Osteocyte (in vitro differentiated cells): ENCODE results near the gene AP4B1. TPM values are rescaled to one million over a fixed set of nuclear protein-coding genes. Genes with fewer than 3 reads are reported as not detected.
A peak's percentile ranks its signal among the peaks of the same experiment; 100 is the strongest.

Source experiments
- DNase-seq: peaks from one replicate; pipeline ENCODE4 v3.0.0; 2021; ENCODE audit warnings: mixed read lengths; ENCODE audit not compliant: unreplicated experiment; ENCODE audit errors: extremely low spot score
- H3K27ac Mint-ChIP-seq: one replicate; pipeline ENCODE4 v1.8.0; 2021; ENCODE audit warnings: mild to moderate bottlenecking, mixed read lengths; ENCODE audit not compliant: unreplicated experiment
- H3K27me3 Mint-ChIP-seq: one replicate; pipeline ENCODE4 v1.8.0; 2021; ENCODE audit warnings: mixed read lengths; ENCODE audit not compliant: unreplicated experiment
- H3K36me3 Mint-ChIP-seq: one replicate; pipeline ENCODE4 v1.8.0; 2021; ENCODE audit warnings: mixed read lengths; ENCODE audit not compliant: unreplicated experiment
- H3K4me1 Mint-ChIP-seq: one replicate; pipeline ENCODE4 v1.8.0; 2021; ENCODE audit warnings: mixed read lengths; ENCODE audit not compliant: unreplicated experiment
- H3K4me3 Mint-ChIP-seq: one replicate; pipeline ENCODE4 v1.8.0; 2021; ENCODE audit warnings: mild to moderate bottlenecking, moderate library complexity, mixed read lengths; ENCODE audit not compliant: unreplicated experiment
- H3K9me3 Mint-ChIP-seq: one replicate; pipeline ENCODE4 v1.8.0; 2021; ENCODE audit warnings: mixed read lengths; ENCODE audit not compliant: unreplicated experiment
- CTCF ChIP-seq: fragments of 200-600 bp; sonication (generic); IDR thresholded peaks from 2 replicates; pipeline ENCODE4 v1.5.0; 2021; ENCODE audit warnings: antibody characterized with exemption, mild to moderate bottlenecking, moderate library complexity
- total RNA-seq: library from RNA; stranded (reverse); gene quantifications from 2 replicates; pipeline ENCODE4 v1.2.1, GENCODE V29; 2021

AP4B1 gene
- total RNA-seq, 1 donor from 2014 or later, result 19.7 TPM

- Mint-ChIP-seq H3K4me3 (no peak overlapping the region), H3K4me1 (no peaks in the 10 kb centered on the region), H3K27ac (no peak overlapping the region), H3K27me3 (no peaks in the 10 kb centered on the region), H3K9me3 (no peaks in the 10 kb centered on the region), H3K36me3 (no peaks in the 10 kb centered on the region)
- no peak for TF ChIP-seq CTCF
- no peak for DNase-seq
These were observed 36.1 kb downstream of the AP4B1 start for GRCh38 chr1:113868387-113869083.

GRCh38 chr1:113861641-113862040 lies 43.0 kb downstream of the AP4B1 start:
- Mint-ChIP-seq H3K9me3 (no peaks in the 10 kb centered on the region), H3K4me3 (no peak overlapping the region), H3K4me1 (peaks cover 25% of the 10 kb centered on the region), H3K36me3 (no peaks in the 10 kb centered on the region), H3K27me3 (no peaks in the 10 kb centered on the region), H3K27ac (peak overlapping the region; percentile 63)
- TF ChIP-seq CTCF, result no peak
- DNase-seq, result no peak

- Mint-ChIP-seq H3K4me1 (peaks cover 32% of the 10 kb centered on the region), H3K36me3 (no peaks in the 10 kb centered on the region), H3K9me3 (no peaks in the 10 kb centered on the region), H3K4me3 (peak overlapping the region; percentile 0), H3K27me3 (no peaks in the 10 kb centered on the region), H3K27ac (peak overlapping the region; percentile 63)
- DNase-seq, result no peak
- TF ChIP-seq CTCF, result no peak
These were observed 43.7 kb downstream of the AP4B1 start for GRCh38 chr1:113860891-113861290.

- Mint-ChIP-seq H3K4me3 (no peak overlapping the region), H3K27me3 (no peaks in the 10 kb centered on the region), H3K27ac (no peak overlapping the region)
These were observed 45.0 kb downstream of the AP4B1 start for GRCh38 chr1:113859478-113860175.

More at GRCh38 chr1:113859478-113860175, 45.0 kb downstream of the AP4B1 start:
- TF ChIP-seq CTCF, result no peak
- Mint-ChIP-seq H3K4me1 (peaks cover 33% of the 10 kb centered on the region), H3K36me3 (no peaks in the 10 kb centered on the region), H3K9me3 (no peaks in the 10 kb centered on the region)
- DNase-seq, result no peak
